ENCODE measurements around the gene ECT2L.

Gene ECT2L

DNA sequence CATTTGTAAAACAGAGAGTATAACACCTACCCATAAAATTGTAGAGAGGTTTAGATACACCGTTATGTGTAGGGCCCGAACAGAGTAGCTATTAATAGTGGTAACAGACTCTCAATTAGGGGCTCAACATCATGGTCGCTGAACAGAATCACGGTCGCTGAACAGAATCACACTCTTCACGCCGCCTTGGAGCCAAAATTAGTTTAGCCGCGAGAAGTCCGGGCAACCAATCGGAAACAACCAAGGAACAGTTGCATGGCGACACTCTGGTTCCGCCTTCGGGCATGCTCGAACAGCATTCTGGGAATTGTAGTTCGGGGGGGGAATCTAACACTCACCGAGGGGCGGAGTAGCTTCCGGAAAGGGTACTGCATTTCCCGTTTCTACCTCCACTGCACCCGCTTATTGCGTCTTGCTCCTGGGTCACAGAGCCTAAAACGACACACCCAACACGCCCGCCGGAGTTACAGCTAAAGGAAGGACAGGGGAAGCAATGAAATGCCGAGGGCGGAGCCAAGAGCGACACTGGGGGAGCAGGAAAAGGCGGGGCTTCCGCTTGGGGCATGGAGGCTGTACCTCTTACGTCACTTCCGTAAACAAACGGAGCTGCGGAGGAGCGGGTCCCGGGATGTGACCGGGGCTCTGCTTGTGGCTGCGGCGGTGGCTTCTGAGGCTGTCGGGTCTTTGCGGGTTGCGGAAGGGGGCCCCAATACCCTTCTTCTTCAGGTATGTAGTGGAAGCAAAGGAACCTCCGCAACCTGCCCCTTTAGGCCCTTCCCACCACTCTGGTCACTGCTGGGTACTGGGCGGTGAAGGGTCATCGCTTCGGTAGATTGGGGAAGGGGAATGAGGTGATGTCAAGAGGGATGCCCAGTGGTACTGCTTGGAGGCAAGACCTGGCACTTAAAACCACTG is 22.5 kb upstream of the ECT2L start, which contains the start of gene CCDC28A:
Gene CCDC28A (plus strand): TSS at position 593 of the 915 bp plus-strand sequence. CDS start 2,352 bp downstream, outside the sequence.
- H3K79me2 ChIP-seq (ENCODE audit: insufficient read depth, low read length), result no peaks in the 10 kb centered on the region; the same call in 1 of the 2 replicates
- H3K9me3 ChIP-seq (ENCODE audit: insufficient read depth, low read length), result no peaks in the 10 kb centered on the region
- TF ChIP-seq EZH2phosphoT487 (conservative IDR thresholded peaks at IDR 0.05; ENCODE audit: low read length) (no peak), CTCF (IDR thresholded peaks at IDR 0.05; ENCODE audit: insufficient read depth, low read length, poor library complexity, severe bottlenecking) (no peak)
- H3K27me3 ChIP-seq (ENCODE audit: low read length), result no peaks in the 10 kb centered on the region
- no peaks in the 10 kb centered on the region for H4K20me1 ChIP-seq (ENCODE audit: low read depth, low read length)
- H3F3A ChIP-seq (ENCODE audit: insufficient read depth), result no peaks in the 10 kb centered on the region
- peak within 1 kb of the TSS; percentile 88 for H2AFZ ChIP-seq (ENCODE audit: low read depth, low read length, severe bottlenecking)
- peak within 1 kb of the TSS; percentile 84 for H3K4me3 ChIP-seq (ENCODE audit: insufficient read depth, low read length, poor library complexity, severe bottlenecking)
- H3K4me2 ChIP-seq (ENCODE audit: low read depth, low read length, poor library complexity, severe bottlenecking), result peak within 1 kb of the TSS; percentile 87
- peak within 1 kb of the TSS; percentile 91 for H3K27ac ChIP-seq (ENCODE audit: low read depth, low read length)
- no peaks in the 10 kb centered on the region for H3K36me3 ChIP-seq (ENCODE audit: low read length)
- no peaks in the 10 kb centered on the region for H3K9me2 ChIP-seq (replicated peaks; ENCODE audit: insufficient read depth, low read length)
- peak within 1 kb of the TSS; percentile 85 for H3K9ac ChIP-seq (ENCODE audit: low read length)

DNA sequence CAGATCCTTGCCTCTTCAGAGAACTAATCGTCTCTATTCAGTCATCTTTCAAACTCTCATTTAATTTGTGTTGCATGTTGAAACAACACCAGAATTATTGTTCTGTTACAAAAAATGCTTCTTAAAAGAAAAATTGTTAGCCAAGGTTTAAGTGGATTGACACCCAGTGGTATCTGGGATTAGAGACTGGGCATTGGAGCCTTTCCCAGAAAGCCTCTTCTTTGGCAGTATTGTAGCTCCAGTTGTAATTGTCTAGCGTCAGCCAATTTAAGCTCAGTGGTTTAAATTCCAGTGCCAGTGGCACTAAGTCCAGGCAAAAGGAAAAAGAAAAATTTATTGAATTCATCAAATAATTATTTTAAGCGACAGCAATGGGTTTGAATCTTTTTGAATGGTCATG is 21.5 kb upstream of the ECT2L start:
- Histone ChIP-seq H3K9me2 (replicated peaks; ENCODE audit: insufficient read depth, low read length) (no peaks in the 10 kb centered on the region), H3K9ac (ENCODE audit: low read length) (peak overlapping the region; percentile 85), H3K27me3 (ENCODE audit: low read length) (no peaks in the 10 kb centered on the region), H4K20me1 (ENCODE audit: low read depth, low read length) (no peaks in the 10 kb centered on the region), H3F3A (ENCODE audit: insufficient read depth) (no peaks in the 10 kb centered on the region), H3K27ac (ENCODE audit: low read depth, low read length) (no peak overlapping the region), H3K79me2 (ENCODE audit: insufficient read depth, low read length) (no peaks in the 10 kb centered on the region; the same call in 1 of the 2 replicates), H2AFZ (ENCODE audit: low read depth, low read length, severe bottlenecking) (no peak overlapping the region), H3K9me3 (ENCODE audit: insufficient read depth, low read length) (no peaks in the 10 kb centered on the region), H3K4me2 (ENCODE audit: low read depth, low read length, poor library complexity, severe bottlenecking) (peak overlapping the region; percentile 87), H3K4me3 (ENCODE audit: insufficient read depth, low read length, poor library complexity, severe bottlenecking) (peak overlapping the region; percentile 84), H3K36me3 (ENCODE audit: low read length) (no peaks in the 10 kb centered on the region)
- no peak for TF ChIP-seq CTCF (IDR thresholded peaks at IDR 0.05; ENCODE audit: insufficient read depth, low read length, poor library complexity, severe bottlenecking)
- no peak for TF ChIP-seq EZH2phosphoT487 (conservative IDR thresholded peaks at IDR 0.05; ENCODE audit: low read length)

GRCh38 chr6:138776659-138777058 is 19.2 kb upstream of the ECT2L start:
- no peak overlapping the region for H2AFZ ChIP-seq (ENCODE audit: low read depth, low read length, severe bottlenecking)
- H3K4me2 ChIP-seq (ENCODE audit: low read depth, low read length, poor library complexity, severe bottlenecking), result no peak overlapping the region
- no peaks in the 10 kb centered on the region for H3K36me3 ChIP-seq (ENCODE audit: low read length)
- H3K9me2 ChIP-seq (replicated peaks; ENCODE audit: insufficient read depth, low read length), result no peaks in the 10 kb centered on the region
- H3F3A ChIP-seq (ENCODE audit: insufficient read depth), result no peaks in the 10 kb centered on the region
- no peaks in the 10 kb centered on the region for H4K20me1 ChIP-seq (ENCODE audit: low read depth, low read length)
- H3K9me3 ChIP-seq (ENCODE audit: insufficient read depth, low read length), result no peaks in the 10 kb centered on the region
- TF ChIP-seq EZH2phosphoT487 (conservative IDR thresholded peaks at IDR 0.05; ENCODE audit: low read length), result no peak
- no peak for TF ChIP-seq CTCF (IDR thresholded peaks at IDR 0.05; ENCODE audit: insufficient read depth, low read length, poor library complexity, severe bottlenecking)
- H3K27ac ChIP-seq (ENCODE audit: low read depth, low read length), result no peak overlapping the region
- no peak overlapping the region for H3K4me3 ChIP-seq (ENCODE audit: insufficient read depth, low read length, poor library complexity, severe bottlenecking)
- H3K9ac ChIP-seq (ENCODE audit: low read length), result no peak overlapping the region
- no peaks in the 10 kb centered on the region for H3K27me3 ChIP-seq (ENCODE audit: low read length)
- H3K79me2 ChIP-seq (ENCODE audit: insufficient read depth, low read length), result no peaks in the 10 kb centered on the region; the same call in 1 of the 2 replicates
